Measurements from ENCODE around the gene OCA2. TPM values are rescaled to one million over a fixed set of nuclear protein-coding genes. Genes with fewer than 3 reads are reported as not detected.

OCA2 gene
- polyA plus RNA-seq, 1 donor from 2014 or later: 0.97 TPM

DNA sequence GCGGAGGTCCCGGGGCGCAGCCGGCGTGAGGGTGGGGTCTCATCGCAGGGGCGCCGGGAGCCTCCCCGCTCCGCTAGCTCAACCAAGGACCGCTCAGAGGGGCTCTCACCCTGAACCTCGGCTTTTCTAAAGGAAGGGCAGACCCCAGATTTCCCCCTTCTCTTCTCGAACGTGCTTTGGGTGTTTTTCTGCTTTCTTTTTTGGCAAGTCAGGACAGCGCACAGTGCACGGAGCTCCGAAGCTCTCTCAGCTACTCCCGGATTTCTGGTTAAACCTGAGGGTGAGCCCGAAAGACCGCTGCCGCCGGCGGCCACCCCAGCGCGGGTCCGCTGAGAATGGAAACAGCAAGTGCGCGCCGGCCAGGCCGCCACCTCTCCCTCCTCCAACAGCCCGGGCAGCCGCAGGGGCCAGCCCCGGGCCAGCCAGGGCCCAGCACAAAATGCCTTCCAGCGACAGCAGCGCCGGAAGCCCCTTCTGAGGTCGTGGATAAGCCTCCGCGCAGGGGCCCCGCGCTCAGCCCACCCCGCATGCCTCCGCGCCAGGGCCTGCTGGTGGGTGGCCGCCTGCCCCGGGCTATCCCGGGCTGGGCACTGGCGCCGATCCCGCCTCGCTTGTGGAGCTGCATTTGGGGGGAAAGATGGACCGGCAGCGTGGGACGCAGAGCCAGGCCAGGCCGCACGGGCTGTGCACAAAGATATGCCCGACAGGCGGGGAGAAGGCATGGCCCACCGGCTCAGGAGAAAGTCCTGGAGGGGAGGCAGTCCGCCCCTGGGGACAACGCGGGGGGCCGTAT is 8.2 kb upstream of the OCA2 start:
- Histone ChIP-seq H3K9me2 (ENCODE audit: insufficient read depth, low read length) (no peaks in the 10 kb centered on the region), H2AFZ (ENCODE audit: low read depth, low read length) (no peak overlapping the region), H3K4me2 (ENCODE audit: low read length) (no peak overlapping the region), H3K4me3 (ENCODE audit: low read length) (peak overlapping the region; percentile 55), H3K79me2 (replicated peaks; ENCODE audit: insufficient read depth, low read length) (no peaks in the 10 kb centered on the region), H3F3A (ENCODE audit: insufficient read depth, low read length, poor library complexity, severe bottlenecking) (no peaks in the 10 kb centered on the region), H3K9me3 (ENCODE audit: low read length) (no peaks in the 10 kb centered on the region), H3K9ac (ENCODE audit: low read length) (no peak overlapping the region), H3K36me3 (ENCODE audit: insufficient read depth, low read length) (no peaks in the 10 kb centered on the region), H4K20me1 (ENCODE audit: insufficient read depth) (no peaks in the 10 kb centered on the region), H3K27me3 (ENCODE audit: insufficient read depth, low read depth, low read length) (peaks cover 32% of the 10 kb centered on the region), H3K27ac (ENCODE audit: low read length) (no peak overlapping the region)
- TF ChIP-seq, protein P1, sequence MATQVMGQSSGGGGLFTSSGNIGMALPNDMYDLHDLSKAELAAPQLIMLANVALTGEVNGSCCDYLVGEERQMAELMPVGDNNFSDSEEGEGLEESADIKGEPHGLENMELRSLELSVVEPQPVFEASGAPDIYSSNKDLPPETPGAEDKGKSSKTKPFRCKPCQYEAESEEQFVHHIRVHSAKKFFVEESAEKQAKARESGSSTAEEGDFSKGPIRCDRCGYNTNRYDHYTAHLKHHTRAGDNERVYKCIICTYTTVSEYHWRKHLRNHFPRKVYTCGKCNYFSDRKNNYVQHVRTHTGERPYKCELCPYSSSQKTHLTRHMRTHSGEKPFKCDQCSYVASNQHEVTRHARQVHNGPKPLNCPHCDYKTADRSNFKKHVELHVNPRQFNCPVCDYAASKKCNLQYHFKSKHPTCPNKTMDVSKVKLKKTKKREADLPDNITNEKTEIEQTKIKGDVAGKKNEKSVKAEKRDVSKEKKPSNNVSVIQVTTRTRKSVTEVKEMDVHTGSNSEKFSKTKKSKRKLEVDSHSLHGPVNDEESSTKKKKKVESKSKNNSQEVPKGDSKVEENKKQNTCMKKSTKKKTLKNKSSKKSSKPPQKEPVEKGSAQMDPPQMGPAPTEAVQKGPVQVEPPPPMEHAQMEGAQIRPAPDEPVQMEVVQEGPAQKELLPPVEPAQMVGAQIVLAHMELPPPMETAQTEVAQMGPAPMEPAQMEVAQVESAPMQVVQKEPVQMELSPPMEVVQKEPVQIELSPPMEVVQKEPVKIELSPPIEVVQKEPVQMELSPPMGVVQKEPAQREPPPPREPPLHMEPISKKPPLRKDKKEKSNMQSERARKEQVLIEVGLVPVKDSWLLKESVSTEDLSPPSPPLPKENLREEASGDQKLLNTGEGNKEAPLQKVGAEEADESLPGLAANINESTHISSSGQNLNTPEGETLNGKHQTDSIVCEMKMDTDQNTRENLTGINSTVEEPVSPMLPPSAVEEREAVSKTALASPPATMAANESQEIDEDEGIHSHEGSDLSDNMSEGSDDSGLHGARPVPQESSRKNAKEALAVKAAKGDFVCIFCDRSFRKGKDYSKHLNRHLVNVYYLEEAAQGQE (IDR thresholded peaks at IDR 0.05; ENCODE audit: borderline replicate concordance): no peak
- TF ChIP-seq EP300 (conservative IDR thresholded peaks at IDR 0.05; ENCODE audit: poor library complexity, severe bottlenecking) (no peak), RAD21 (conservative IDR thresholded peaks at IDR 0.05) (no peak), TAF1 (IDR thresholded peaks at IDR 0.05; ENCODE audit: low read depth) (no peak), EZH2 (IDR thresholded peaks at IDR 0.05; ENCODE audit: borderline replicate concordance, insufficient read depth, low read length, poor library complexity, severe bottlenecking) (no peak), POLR2AphosphoS5 (IDR thresholded peaks at IDR 0.05) (no peak), MXI1 (conservative IDR thresholded peaks at IDR 0.05; ENCODE audit: poor library complexity, severe bottlenecking) (no peak), SMC3 (conservative IDR thresholded peaks at IDR 0.05; ENCODE audit: poor library complexity) (no peak)
- TF ChIP-seq, protein P2, sequence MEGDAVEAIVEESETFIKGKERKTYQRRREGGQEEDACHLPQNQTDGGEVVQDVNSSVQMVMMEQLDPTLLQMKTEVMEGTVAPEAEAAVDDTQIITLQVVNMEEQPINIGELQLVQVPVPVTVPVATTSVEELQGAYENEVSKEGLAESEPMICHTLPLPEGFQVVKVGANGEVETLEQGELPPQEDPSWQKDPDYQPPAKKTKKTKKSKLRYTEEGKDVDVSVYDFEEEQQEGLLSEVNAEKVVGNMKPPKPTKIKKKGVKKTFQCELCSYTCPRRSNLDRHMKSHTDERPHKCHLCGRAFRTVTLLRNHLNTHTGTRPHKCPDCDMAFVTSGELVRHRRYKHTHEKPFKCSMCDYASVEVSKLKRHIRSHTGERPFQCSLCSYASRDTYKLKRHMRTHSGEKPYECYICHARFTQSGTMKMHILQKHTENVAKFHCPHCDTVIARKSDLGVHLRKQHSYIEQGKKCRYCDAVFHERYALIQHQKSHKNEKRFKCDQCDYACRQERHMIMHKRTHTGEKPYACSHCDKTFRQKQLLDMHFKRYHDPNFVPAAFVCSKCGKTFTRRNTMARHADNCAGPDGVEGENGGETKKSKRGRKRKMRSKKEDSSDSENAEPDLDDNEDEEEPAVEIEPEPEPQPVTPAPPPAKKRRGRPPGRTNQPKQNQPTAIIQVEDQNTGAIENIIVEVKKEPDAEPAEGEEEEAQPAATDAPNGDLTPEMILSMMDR (IDR thresholded peaks at IDR 0.05; ENCODE audit: poor library complexity, severe bottlenecking): no peak

DNA sequence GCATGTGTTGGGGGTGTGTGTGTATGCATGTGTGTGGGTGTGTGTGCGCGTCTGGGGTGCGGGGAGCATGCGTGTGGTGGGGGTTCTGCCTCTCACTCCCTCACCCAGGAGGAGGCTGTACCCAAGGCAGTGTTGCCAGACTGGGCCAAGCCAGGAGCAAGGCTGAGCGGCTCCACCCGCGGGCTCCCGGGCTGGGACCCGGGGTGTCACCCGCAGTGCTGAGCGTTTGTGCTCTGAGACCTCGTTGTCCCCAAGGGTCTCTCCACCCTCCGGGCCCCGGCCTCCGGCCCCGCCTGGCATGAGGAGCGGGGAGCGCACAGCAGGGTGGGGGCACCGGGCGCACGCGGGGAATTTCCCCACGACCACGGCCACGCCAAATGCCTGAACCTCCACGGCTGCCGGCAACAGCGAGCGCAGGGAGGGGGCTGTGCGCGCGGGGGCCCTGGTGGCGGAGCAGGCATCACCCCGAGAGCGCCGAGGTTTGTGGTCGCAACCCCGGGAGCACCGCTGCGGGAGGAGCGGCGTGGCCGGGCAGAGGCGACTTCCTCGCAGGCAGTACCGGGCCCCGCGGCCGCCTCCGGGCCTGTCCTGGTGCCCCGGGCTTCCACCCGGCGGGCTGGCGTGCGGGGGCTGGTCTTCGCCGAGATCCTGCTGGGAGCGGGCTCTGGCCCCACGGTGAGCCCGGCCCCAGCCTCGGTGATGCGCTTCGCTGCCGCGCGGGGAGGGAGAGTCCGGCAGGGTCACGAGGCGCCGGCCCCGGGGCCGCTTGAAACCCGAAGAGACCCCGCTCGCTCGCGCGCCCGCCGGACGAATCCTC is 7.4 kb upstream of the OCA2 start:
- H3K9me3 ChIP-seq (ENCODE audit: low read length): no peaks in the 10 kb centered on the region

More for the DNA sequence above, 7.4 kb upstream of the OCA2 start:
- Histone ChIP-seq H3K79me2 (replicated peaks; ENCODE audit: insufficient read depth, low read length) (no peaks in the 10 kb centered on the region), H3K9ac (ENCODE audit: low read length) (no peak overlapping the region), H3F3A (ENCODE audit: insufficient read depth, low read length, poor library complexity, severe bottlenecking) (no peaks in the 10 kb centered on the region), H3K4me2 (ENCODE audit: low read length) (no peak overlapping the region), H3K4me3 (ENCODE audit: low read length) (peak overlapping the region; percentile 55), H3K27ac (ENCODE audit: low read length) (no peak overlapping the region), H2AFZ (ENCODE audit: low read depth, low read length) (no peak overlapping the region), H3K9me2 (ENCODE audit: insufficient read depth, low read length) (no peaks in the 10 kb centered on the region), H3K27me3 (ENCODE audit: insufficient read depth, low read depth, low read length) (peaks cover 32% of the 10 kb centered on the region), H3K36me3 (ENCODE audit: insufficient read depth, low read length) (no peaks in the 10 kb centered on the region), H4K20me1 (ENCODE audit: insufficient read depth) (no peaks in the 10 kb centered on the region)
- no peak for TF ChIP-seq EP300 (conservative IDR thresholded peaks at IDR 0.05; ENCODE audit: poor library complexity, severe bottlenecking)
- no peak for TF ChIP-seq RAD21 (conservative IDR thresholded peaks at IDR 0.05)
- TF ChIP-seq MXI1 (conservative IDR thresholded peaks at IDR 0.05; ENCODE audit: poor library complexity, severe bottlenecking): no peak
- TF ChIP-seq, protein P2 (IDR thresholded peaks at IDR 0.05; ENCODE audit: poor library complexity, severe bottlenecking): no peak
- TF ChIP-seq, protein P1 (IDR thresholded peaks at IDR 0.05; ENCODE audit: borderline replicate concordance): no peak
- no peak for TF ChIP-seq POLR2AphosphoS5 (IDR thresholded peaks at IDR 0.05)

All from neural cell (in vitro differentiated cells).